ENCODE data around the gene ANKRD13A. TPM values are rescaled to one million over a fixed set of nuclear protein-coding genes. Genes with fewer than 3 reads are reported as not detected.

ANKRD13A gene
- total RNA-seq, 4 donors from 2014 or later: 96.1 to 189 (median 115) TPM

GRCh38 chr12:109996483-109996853, 2.8 kb upstream of the ANKRD13A start:
- Histone ChIP-seq H3K9me3 (no peaks in the 10 kb centered on the region), H3K4me1 (peaks cover 8 to 44% (median 27%) of the 10 kb centered on the region in 4 donors), H3K27ac (peak overlapping the region; percentile 82 to 93 (median 86)), H3K27me3 (no peaks in the 10 kb centered on the region), H3K4me3 (peak overlapping the region in 3 of 4 donors; percentile 73 to 84 (median 79)), H3K36me3 (peaks cover 0 to 3% (median 0%) of the 10 kb centered on the region in 4 donors)
- no peak for TF ChIP-seq CTCF (IDR thresholded peaks at IDR 0.05)
- no peak for TF ChIP-seq POLR2AphosphoS5 (IDR thresholded peaks at IDR 0.05)
- no peak for TF ChIP-seq EP300 (IDR thresholded peaks at IDR 0.05; ENCODE audit: low read depth)
- TF ChIP-seq POLR2A (IDR thresholded peaks at IDR 0.05): no peak
- intact Hi-C loops (cut with DNase I; ENCODE audit: low total_unique reads): no loop called here
- 50% methylated on average over 2 of the region's 2 CpGs; no CpG with 5 or more reads in 1 of the 2 donors for WGBS, 2 donors (ENCODE audit: low coverage in 1 of 2)
- in situ Hi-C loops (cut with MboI; ENCODE audit: low pct_ligation_motif_present in 1 of 4, low pct_unique_long_range_greater_than_20kb in 1 of 4, low sequenced_read_pairs in 3 of 4): no loop called here
- no peak for DNase-seq

- no peak for DNase-seq
- no peak overlapping the region for H3K27ac ChIP-seq
- intact Hi-C loops (cut with DNase I; ENCODE audit: low total_unique reads) (no loop called here), in situ Hi-C loops (cut with MboI; ENCODE audit: low pct_ligation_motif_present in 1 of 4, low pct_unique_long_range_greater_than_20kb in 1 of 4, low sequenced_read_pairs in 3 of 4) (no loop called here)
- no peaks in the 10 kb centered on the region for H3K27me3 ChIP-seq
- no peaks in the 10 kb centered on the region for H3K36me3 ChIP-seq
- TF ChIP-seq CTCF (IDR thresholded peaks at IDR 0.05): no peak
- no peak for TF ChIP-seq POLR2AphosphoS5 (IDR thresholded peaks at IDR 0.05)
- TF ChIP-seq EP300 (IDR thresholded peaks at IDR 0.05; ENCODE audit: low read depth): no peak
- TF ChIP-seq POLR2A (IDR thresholded peaks at IDR 0.05): no peak
- H3K9me3 ChIP-seq: no peaks in the 10 kb centered on the region
- WGBS, 2 donors (ENCODE audit: low coverage in 1 of 2): 73 to 79% methylated on average over 4 of the region's 4 CpGs
- H3K4me1 ChIP-seq: peaks cover 8 to 54% (median 34%) of the 10 kb centered on the region in 4 donors
- H3K4me3 ChIP-seq: no peak overlapping the region
Measured at GRCh38 chr12:109997393-109997792, 1.8 kb upstream of the ANKRD13A start.

- intact Hi-C loops (cut with DNase I; ENCODE audit: low total_unique reads): no loop called here
- 44% methylated on average over 9 of the region's 9 CpGs; no CpG with 5 or more reads in 1 of the 2 donors for WGBS, 2 donors (ENCODE audit: low coverage in 1 of 2)
- Histone ChIP-seq H3K27me3 (no peaks in the 10 kb centered on the region), H3K36me3 (no peaks in the 10 kb centered on the region), H3K4me3 (peak overlapping the region in 3 of 4 donors; percentile 84 to 97 (median 96)), H3K4me1 (peaks cover 8 to 59% (median 42%) of the 10 kb centered on the region in 4 donors), H3K9me3 (no peaks in the 10 kb centered on the region), H3K27ac (peak overlapping the region; percentile 81 to 87 (median 83))
- no peak for DNase-seq
- no peak for TF ChIP-seq CTCF (IDR thresholded peaks at IDR 0.05)
- no peak for TF ChIP-seq EP300 (IDR thresholded peaks at IDR 0.05; ENCODE audit: low read depth)
- TF ChIP-seq POLR2A (IDR thresholded peaks at IDR 0.05): no peak
- no peak for TF ChIP-seq POLR2AphosphoS5 (IDR thresholded peaks at IDR 0.05)
- in situ Hi-C loops (cut with MboI; ENCODE audit: low pct_ligation_motif_present in 1 of 4, low pct_unique_long_range_greater_than_20kb in 1 of 4, low sequenced_read_pairs in 3 of 4): no loop called here
Measured at GRCh38 chr12:109998241-109998903, 858 bp upstream of the ANKRD13A start.

- no peaks in the 10 kb centered on the region for H3K36me3 ChIP-seq
- H3K27ac ChIP-seq: peak overlapping the region; percentile 81 to 87 (median 83)
- intact Hi-C loops (cut with DNase I; ENCODE audit: low total_unique reads) (no loop called here), in situ Hi-C loops (cut with MboI; ENCODE audit: low pct_ligation_motif_present in 1 of 4, low pct_unique_long_range_greater_than_20kb in 1 of 4, low sequenced_read_pairs in 3 of 4) (no loop called here)
- TF ChIP-seq EP300 (IDR thresholded peaks at IDR 0.05; ENCODE audit: low read depth) (no peak), CTCF (IDR thresholded peaks at IDR 0.05) (no peak), POLR2AphosphoS5 (IDR thresholded peaks at IDR 0.05) (no peak)
- no peak for DNase-seq
- H3K9me3 ChIP-seq: no peaks in the 10 kb centered on the region
- 0% methylated on average over 7 to 27 of the region's 27 CpGs for WGBS, 2 donors (ENCODE audit: low coverage in 1 of 2)
- peak overlapping the region; percentile 84 to 98 (median 96) for H3K4me3 ChIP-seq
- no peaks in the 10 kb centered on the region for H3K27me3 ChIP-seq
- H3K4me1 ChIP-seq: peaks cover 2 to 64% (median 43%) of the 10 kb centered on the region in 4 donors
Measured at GRCh38 chr12:109999649-109999971, 380 bp downstream of the ANKRD13A start.

All from transverse colon (tissue), 4 donors.